GM21723 (cell line): ENCODE data around the gene OR9A4.

ENCODE experiments used
- ATAC-seq: cut with Tn5 transposase; IDR thresholded peaks from one replicate; pipeline ENCODE4 v1.9.1; 2021; ENCODE audit warnings: mild to moderate bottlenecking, moderate library complexity; ENCODE audit not compliant: unreplicated experiment

Gene OR9A4

DNA sequence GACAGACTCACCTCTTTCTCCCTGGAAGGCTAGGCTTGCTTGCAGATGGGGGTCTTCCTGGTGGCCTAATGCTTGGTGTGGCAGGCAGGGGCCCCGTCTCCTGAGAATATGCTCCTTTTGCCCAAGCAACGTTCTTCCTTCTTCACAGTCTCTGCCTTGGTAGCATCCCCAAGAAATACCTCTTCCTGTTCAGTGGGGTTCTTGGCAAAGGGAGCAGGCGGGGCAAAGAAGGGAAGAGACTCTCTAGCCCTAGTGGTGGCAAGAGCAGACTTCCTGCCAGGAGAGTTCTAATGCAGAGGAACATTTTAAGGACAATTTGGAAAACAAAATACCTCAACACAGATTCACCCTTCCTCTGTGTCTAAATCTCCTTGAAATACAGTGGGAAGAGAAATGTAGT is 30.6 kb downstream of the OR9A4 start, which contains the start of gene CLEC5A:
CLEC5A (minus strand) TSS at position 179 of the 400 bp plus-strand sequence. CDS start 682 bp downstream, outside the sequence.
- ATAC-seq, result no peak

DNA sequence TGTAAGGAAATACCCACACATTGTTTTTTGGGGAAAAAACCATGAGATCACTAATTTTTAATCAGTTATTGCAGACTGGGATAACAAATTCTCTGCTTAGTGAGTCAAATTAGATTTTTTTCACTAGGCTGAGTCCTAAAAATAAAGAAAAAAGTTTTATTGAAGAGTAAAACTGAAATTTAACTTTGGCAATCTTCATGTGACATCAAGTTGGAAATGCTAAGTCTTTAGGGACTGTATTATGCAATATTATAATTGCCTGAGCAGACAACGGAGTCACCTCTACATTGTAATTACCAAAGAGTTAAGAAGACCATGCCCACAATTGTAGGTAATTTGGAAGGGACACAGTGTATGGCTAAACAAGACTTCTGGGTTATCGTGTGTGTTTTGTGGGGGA is 32.8 kb downstream of the OR9A4 start:
- ATAC-seq, result no peak

GRCh38 chr7:141949451-141949850 is 33.3 kb downstream of the OR9A4 start:
- no peak for ATAC-seq

GRCh38 chr7:141949911-141950310 is 33.7 kb downstream of the OR9A4 start:
- no peak for ATAC-seq

- ATAC-seq, result no peak
Measured at GRCh38 chr7:141950806-141951205, 34.6 kb downstream of the OR9A4 start.

GRCh38 chr7:141952461-141952860 is 36.3 kb downstream of the OR9A4 start:
- ATAC-seq, result no peak

- ATAC-seq, result no peak
Measured at GRCh38 chr7:141954334-141954733, 38.1 kb downstream of the OR9A4 start.

DNA sequence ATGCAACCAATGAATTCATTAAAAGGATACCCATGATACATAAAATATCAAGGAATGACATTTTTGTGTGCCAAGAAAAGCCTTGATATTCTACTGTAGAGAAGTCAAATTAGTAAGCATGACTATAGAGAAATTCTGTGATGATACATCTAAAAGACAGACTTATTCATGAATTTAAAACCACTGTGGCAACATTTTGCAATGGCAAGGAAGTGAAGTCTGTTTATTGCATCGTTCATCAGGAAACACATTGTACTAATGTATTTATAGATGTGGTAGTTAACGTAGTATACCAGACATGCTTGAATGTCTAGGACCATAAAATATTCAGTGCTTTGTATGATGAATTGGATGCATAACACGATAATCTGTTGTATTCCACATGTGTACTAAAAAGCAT is 39.9 kb downstream of the OR9A4 start:
- ATAC-seq, result no peak

GRCh38 chr7:141960687-141961422 is 44.7 kb downstream of the OR9A4 start:
- peak; percentile 96 for ATAC-seq
